ENCODE data around the gene KCNT2.

DNA sequence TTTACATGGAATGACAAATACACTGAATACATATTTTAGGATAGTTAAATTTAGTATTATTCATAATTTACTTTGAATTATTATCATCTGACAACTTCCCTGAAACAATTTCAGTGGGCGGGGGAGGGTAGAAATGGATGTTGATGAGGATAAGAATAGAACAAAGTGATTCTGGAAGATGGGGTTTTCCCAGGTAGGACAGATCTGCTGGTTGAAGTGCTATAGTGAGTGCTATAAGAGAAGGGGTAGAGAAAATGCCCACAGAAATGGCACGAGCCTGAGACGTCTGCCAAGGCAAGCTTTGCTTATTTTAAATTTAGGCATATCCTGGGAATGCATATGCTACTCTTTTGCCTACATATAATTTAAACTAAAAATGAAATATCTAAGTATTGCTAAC, 46.8 kb upstream of the KCNT2 start:
- TF ChIP-seq CTCF (IDR thresholded peaks at IDR 0.05 in 2 of 3, conservative IDR thresholded peaks at IDR 0.05 in 1 of 3; ENCODE audit: borderline replicate concordance in 1 of 3, insufficient read depth in 1 of 3, low read depth in 2 of 3, low read length in 2 of 3): no peak
- no peak for TF ChIP-seq SIN3A (IDR thresholded peaks at IDR 0.05; ENCODE audit: low read depth)
- TF ChIP-seq, protein P1, sequence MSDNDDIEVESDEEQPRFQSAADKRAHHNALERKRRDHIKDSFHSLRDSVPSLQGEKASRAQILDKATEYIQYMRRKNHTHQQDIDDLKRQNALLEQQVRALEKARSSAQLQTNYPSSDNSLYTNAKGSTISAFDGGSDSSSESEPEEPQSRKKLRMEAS (IDR thresholded peaks at IDR 0.05): no peak
- no peak for TF ChIP-seq POLR2A (IDR thresholded peaks at IDR 0.05; ENCODE audit: borderline replicate concordance, extremely low read depth, insufficient read depth, insufficient read length)
- TF ChIP-seq JUND (IDR thresholded peaks at IDR 0.05): no peak
- no peak for TF ChIP-seq CEBPB (IDR thresholded peaks at IDR 0.05; ENCODE audit: low read depth)
- TF ChIP-seq, protein P2, sequence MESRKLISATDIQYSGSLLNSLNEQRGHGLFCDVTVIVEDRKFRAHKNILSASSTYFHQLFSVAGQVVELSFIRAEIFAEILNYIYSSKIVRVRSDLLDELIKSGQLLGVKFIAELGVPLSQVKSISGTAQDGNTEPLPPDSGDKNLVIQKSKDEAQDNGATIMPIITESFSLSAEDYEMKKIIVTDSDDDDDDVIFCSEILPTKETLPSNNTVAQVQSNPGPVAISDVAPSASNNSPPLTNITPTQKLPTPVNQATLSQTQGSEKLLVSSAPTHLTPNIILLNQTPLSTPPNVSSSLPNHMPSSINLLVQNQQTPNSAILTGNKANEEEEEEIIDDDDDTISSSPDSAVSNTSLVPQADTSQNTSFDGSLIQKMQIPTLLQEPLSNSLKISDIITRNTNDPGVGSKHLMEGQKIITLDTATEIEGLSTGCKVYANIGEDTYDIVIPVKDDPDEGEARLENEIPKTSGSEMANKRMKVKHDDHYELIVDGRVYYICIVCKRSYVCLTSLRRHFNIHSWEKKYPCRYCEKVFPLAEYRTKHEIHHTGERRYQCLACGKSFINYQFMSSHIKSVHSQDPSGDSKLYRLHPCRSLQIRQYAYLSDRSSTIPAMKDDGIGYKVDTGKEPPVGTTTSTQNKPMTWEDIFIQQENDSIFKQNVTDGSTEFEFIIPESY (IDR thresholded peaks at IDR 0.05; ENCODE audit: extremely low read depth, insufficient replicate concordance, low read length): no peak
- TF ChIP-seq POLR2AphosphoS5 (IDR thresholded peaks at IDR 0.05; ENCODE audit: low read depth, low read length): no peak

Data from HCT116 (cell line).